ENCODE results near the gene C6orf89. TPM values are rescaled to one million over a fixed set of nuclear protein-coding genes. Genes with fewer than 3 reads are reported as not detected.

The C6orf89 gene
- total and polyA plus RNA-seq, 2 of the 13 experiments (the other 11 are each of a cell fraction or from before 2014, with no cell fraction given) = 22.1 to 32.2 TPM

DNA sequence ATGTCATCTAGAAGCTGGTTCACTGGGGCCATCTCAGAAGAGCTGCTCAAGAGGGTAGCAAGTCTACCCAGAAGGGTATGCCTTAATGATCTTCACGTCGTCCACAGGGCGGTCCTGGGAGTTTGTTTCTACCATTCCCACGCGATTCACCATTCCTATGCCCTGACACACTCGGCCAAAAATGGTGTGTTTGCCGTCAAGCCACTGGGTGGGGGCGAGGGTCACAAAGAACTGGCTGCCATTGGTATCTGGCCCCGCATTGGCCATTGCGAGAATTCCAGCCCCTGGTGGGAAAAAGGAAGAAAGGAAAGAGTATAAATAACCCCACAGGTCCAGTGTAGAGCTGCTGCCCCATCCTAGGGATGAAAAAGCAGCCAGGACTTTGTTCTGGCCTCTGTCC lies 30.0 kb upstream of the C6orf89 start:
- H2AFZ ChIP-seq (ENCODE audit: low read length) = no peak overlapping the region
- no peak overlapping the region for H3K9ac ChIP-seq (ENCODE audit: insufficient read depth, low read depth, low read length)
- FAIRE-seq = no peak
- ATAC-seq = no peak
- H3K4me1 ChIP-seq (ENCODE audit: insufficient read depth, low read length) = peaks cover 36% of the 10 kb centered on the region
- BruUV-seq (replicated peaks) = no TSS peak
- H3K4me3 ChIP-seq (replicated peaks in 1 of 3; ENCODE audit: insufficient read depth in 1 of 3, low read depth in 2 of 3, low read length in 3 of 3) = no peak overlapping the region
- H4K20me1 ChIP-seq (ENCODE audit: insufficient read depth, low read length) = no peaks in the 10 kb centered on the region
- TF ChIP-seq ZSCAN29 (CRISPR knock-in tag; conservative IDR thresholded peaks at IDR 0.05) (no peak), MAZ (IDR thresholded peaks at IDR 0.05; ENCODE audit: borderline replicate concordance, low read depth, low read length) (no peak), MAZ (CRISPR knock-in tag; IDR thresholded peaks at IDR 0.05; ENCODE audit: low read depth) (no peak), ZNF546 (CRISPR knock-in tag; conservative IDR thresholded peaks at IDR 0.05) (no peak), STAT5B (CRISPR knock-in tag; IDR thresholded peaks at IDR 0.05) (no peak)
- TF ChIP-seq, protein P1, sequence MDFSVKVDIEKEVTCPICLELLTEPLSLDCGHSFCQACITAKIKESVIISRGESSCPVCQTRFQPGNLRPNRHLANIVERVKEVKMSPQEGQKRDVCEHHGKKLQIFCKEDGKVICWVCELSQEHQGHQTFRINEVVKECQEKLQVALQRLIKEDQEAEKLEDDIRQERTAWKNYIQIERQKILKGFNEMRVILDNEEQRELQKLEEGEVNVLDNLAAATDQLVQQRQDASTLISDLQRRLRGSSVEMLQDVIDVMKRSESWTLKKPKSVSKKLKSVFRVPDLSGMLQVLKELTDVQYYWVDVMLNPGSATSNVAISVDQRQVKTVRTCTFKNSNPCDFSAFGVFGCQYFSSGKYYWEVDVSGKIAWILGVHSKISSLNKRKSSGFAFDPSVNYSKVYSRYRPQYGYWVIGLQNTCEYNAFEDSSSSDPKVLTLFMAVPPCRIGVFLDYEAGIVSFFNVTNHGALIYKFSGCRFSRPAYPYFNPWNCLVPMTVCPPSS (IDR thresholded peaks at IDR 0.05) = no peak
- TF ChIP-seq, protein P2, sequence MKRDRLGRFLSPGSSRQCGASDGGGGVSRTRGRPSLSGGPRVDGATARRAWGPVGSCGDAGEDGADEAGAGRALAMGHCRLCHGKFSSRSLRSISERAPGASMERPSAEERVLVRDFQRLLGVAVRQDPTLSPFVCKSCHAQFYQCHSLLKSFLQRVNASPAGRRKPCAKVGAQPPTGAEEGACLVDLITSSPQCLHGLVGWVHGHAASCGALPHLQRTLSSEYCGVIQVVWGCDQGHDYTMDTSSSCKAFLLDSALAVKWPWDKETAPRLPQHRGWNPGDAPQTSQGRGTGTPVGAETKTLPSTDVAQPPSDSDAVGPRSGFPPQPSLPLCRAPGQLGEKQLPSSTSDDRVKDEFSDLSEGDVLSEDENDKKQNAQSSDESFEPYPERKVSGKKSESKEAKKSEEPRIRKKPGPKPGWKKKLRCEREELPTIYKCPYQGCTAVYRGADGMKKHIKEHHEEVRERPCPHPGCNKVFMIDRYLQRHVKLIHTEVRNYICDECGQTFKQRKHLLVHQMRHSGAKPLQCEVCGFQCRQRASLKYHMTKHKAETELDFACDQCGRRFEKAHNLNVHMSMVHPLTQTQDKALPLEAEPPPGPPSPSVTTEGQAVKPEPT (CRISPR knock-in tag; IDR thresholded peaks at IDR 0.05; ENCODE audit: low read depth) = no peak
- TF ChIP-seq, protein P3, sequence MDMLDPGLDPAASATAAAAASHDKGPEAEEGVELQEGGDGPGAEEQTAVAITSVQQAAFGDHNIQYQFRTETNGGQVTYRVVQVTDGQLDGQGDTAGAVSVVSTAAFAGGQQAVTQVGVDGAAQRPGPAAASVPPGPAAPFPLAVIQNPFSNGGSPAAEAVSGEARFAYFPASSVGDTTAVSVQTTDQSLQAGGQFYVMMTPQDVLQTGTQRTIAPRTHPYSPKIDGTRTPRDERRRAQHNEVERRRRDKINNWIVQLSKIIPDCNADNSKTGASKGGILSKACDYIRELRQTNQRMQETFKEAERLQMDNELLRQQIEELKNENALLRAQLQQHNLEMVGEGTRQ (IDR thresholded peaks at IDR 0.05; ENCODE audit: low read depth, low read length) = no peak
- TF ChIP-seq, protein P3 (CRISPR knock-in tag; IDR thresholded peaks at IDR 0.05; ENCODE audit: borderline replicate concordance) = no peak
- H3K27ac ChIP-seq (ENCODE audit: extremely low read length, insufficient read depth, low read length) = no peak overlapping the region
- DNase-seq (ENCODE audit: low spot score) = no peak
- H3K4me2 ChIP-seq (ENCODE audit: low read depth, low read length) = no peak overlapping the region
- CTCF ChIA-PET (ENCODE audit: low intra/inter-chr PET ratio, low total read pairs) = no interaction called here
- no peaks in the 10 kb centered on the region for H3K9me3 ChIP-seq (ENCODE audit: low read length)
- no peaks in the 10 kb centered on the region for H3K27me3 ChIP-seq (ENCODE audit: control insufficient read depth in 1 of 2, insufficient read depth in 2 of 2, low read length in 2 of 2)
- peaks cover 19% of the 10 kb centered on the region for H3K79me2 ChIP-seq (ENCODE audit: insufficient read depth, low read length)
- POLR2A ChIA-PET = no interaction called here
- 94% methylated on average over 10 of the region's 10 CpGs for WGBS (ENCODE audit: low lambda C conversion rate)
- in situ Hi-C loops (cut with HindIII; ENCODE audit: extremely low pct_ligation_motif_present, low pct_unique_long_range_greater_than_20kb) = no loop called here
- intact Hi-C loops (cut with micrococcal nuclease; ENCODE audit: unreplicated experiment) = loop anchor here (10.0 kb wide), 1 partner anchor 231 kb away; no protein-coding TSS in a partner anchor
- H3K36me3 ChIP-seq (replicated peaks in 1 of 2; ENCODE audit: control insufficient read depth in 1 of 2, insufficient read depth in 2 of 2, low read length in 2 of 2) = peaks cover 17 to 64% of the 10 kb centered on the region in 2 experiments

Data from HepG2 (cell line).